Measurements from ENCODE around the gene ODC1. TPM values are rescaled to one million over a fixed set of nuclear protein-coding genes. Genes with fewer than 3 reads are reported as not detected.

The ODC1 gene
- total RNA-seq, 1 donor from 2014 or later: 119 TPM

DNA sequence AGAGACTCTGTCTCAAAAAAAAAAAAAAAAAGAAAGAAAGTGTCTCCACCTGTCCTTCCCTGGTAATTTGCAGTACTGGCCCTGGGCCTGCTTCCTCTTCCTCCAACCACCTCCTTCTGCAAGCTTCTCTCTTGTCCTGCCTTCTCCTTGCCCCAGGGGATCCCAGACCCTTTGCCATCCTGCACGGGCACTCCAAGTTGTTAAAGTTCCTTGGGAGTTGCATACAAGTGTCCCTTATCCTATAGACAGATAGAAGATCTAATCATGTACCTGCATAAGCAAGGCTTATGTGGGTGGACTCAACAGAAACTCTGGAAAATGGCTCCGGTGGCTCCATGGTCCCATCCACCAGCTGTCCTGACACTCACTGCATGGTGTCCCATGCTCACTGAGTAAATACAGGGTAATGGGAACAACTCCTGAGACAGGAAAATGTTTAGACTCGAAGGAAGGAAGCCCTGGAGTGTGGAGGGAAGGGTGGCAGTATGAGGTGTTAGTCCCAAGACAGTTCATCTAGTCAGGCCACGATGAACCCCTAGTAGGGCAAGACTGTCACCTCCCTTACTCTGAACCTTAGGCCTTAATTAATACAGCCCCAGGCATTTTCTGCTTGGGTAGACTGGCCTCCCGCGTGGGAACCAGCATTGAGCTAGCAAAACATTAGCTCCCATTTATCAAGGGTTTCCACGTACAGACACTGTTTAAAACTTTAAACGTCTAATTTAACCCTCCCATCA is 17.1 kb downstream of the ODC1 start:
- no peak overlapping the region for H3K9ac ChIP-seq (ENCODE audit: low read length)
- H3K4me3 ChIP-seq (ENCODE audit: insufficient read depth, low read depth, low read length): no peak overlapping the region
- H2AFZ ChIP-seq (ENCODE audit: low read depth, low read length): no peak overlapping the region
- H3K4me1 Mint-ChIP-seq (ENCODE audit: low read depth, unreplicated experiment): no peaks in the 10 kb centered on the region
- no peaks in the 10 kb centered on the region for H3K36me3 ChIP-seq (ENCODE audit: insufficient read depth, low read length)
- no peak overlapping the region for H3K4me3 Mint-ChIP-seq (ENCODE audit: unreplicated experiment)
- no peaks in the 10 kb centered on the region for H3K79me2 ChIP-seq (ENCODE audit: insufficient read depth, low read length)
- no peak overlapping the region for H3K4me2 ChIP-seq (ENCODE audit: low read length)
- H3K27me3 ChIP-seq (ENCODE audit: insufficient read depth, low read length): no peaks in the 10 kb centered on the region
- no peaks in the 10 kb centered on the region for H4K20me1 ChIP-seq (ENCODE audit: insufficient read depth, low read length)
- no peaks in the 10 kb centered on the region for H3K9me3 ChIP-seq (ENCODE audit: insufficient read depth, low read depth, low read length)
- TF ChIP-seq, protein P1, sequence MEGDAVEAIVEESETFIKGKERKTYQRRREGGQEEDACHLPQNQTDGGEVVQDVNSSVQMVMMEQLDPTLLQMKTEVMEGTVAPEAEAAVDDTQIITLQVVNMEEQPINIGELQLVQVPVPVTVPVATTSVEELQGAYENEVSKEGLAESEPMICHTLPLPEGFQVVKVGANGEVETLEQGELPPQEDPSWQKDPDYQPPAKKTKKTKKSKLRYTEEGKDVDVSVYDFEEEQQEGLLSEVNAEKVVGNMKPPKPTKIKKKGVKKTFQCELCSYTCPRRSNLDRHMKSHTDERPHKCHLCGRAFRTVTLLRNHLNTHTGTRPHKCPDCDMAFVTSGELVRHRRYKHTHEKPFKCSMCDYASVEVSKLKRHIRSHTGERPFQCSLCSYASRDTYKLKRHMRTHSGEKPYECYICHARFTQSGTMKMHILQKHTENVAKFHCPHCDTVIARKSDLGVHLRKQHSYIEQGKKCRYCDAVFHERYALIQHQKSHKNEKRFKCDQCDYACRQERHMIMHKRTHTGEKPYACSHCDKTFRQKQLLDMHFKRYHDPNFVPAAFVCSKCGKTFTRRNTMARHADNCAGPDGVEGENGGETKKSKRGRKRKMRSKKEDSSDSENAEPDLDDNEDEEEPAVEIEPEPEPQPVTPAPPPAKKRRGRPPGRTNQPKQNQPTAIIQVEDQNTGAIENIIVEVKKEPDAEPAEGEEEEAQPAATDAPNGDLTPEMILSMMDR (IDR thresholded peaks at IDR 0.05; ENCODE audit: insufficient read depth, low read depth, low read length): no peak
- TF ChIP-seq EZH2 (IDR thresholded peaks at IDR 0.05; ENCODE audit: insufficient read depth, low read length): no peak
- peaks cover 20% of the 10 kb centered on the region for H3K27me3 Mint-ChIP-seq (ENCODE audit: low read depth, unreplicated experiment)
- no peaks in the 10 kb centered on the region for H3K9me3 Mint-ChIP-seq (ENCODE audit: unreplicated experiment)
- no peak overlapping the region for H3K27ac ChIP-seq (ENCODE audit: low read depth, low read length)
- DNase-seq (ENCODE audit: low read depth) (no peak), FAIRE-seq (no peak)
- H3K27ac Mint-ChIP-seq (ENCODE audit: unreplicated experiment): no peak overlapping the region
- no peaks in the 10 kb centered on the region for H3K36me3 Mint-ChIP-seq (ENCODE audit: low read depth, unreplicated experiment)
- H3K4me1 ChIP-seq (ENCODE audit: insufficient read depth, low read length): no peaks in the 10 kb centered on the region

DNA sequence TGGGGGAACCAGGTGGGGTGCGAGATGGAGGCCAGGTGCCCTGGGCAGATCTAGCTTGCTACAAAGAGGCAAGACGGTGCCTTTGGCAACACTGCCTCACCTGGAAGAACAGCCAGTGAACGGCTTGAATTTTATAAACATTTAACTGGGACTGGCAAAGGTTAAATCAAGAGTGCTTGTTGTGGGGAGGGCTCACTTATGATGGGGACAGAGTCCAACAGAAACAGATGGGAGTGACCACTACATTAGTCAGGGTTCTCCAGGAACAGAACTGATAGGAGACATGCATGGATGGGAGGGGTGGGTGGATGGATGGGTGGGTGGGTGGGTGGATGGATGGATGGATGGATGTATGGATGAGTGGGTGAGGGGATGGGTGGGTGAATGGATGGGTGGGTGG is 19.2 kb downstream of the ODC1 start:
- H3K79me2 ChIP-seq (ENCODE audit: insufficient read depth, low read length): no peaks in the 10 kb centered on the region
- Mint-ChIP-seq H3K9me3 (ENCODE audit: unreplicated experiment) (no peaks in the 10 kb centered on the region), H3K4me3 (ENCODE audit: unreplicated experiment) (no peak overlapping the region), H3K36me3 (ENCODE audit: low read depth, unreplicated experiment) (peaks cover 3% of the 10 kb centered on the region), H3K27me3 (ENCODE audit: low read depth, unreplicated experiment) (peaks cover 17% of the 10 kb centered on the region), H3K4me1 (ENCODE audit: low read depth, unreplicated experiment) (no peaks in the 10 kb centered on the region), H3K27ac (ENCODE audit: unreplicated experiment) (no peak overlapping the region)
- H2AFZ ChIP-seq (ENCODE audit: low read depth, low read length): no peak overlapping the region
- no peak for TF ChIP-seq EZH2 (IDR thresholded peaks at IDR 0.05; ENCODE audit: insufficient read depth, low read length)
- TF ChIP-seq, protein P1 (IDR thresholded peaks at IDR 0.05; ENCODE audit: insufficient read depth, low read depth, low read length): no peak
- no peak overlapping the region for H3K9ac ChIP-seq (ENCODE audit: low read length)
- H3K36me3 ChIP-seq (ENCODE audit: insufficient read depth, low read length): no peaks in the 10 kb centered on the region
- H3K27me3 ChIP-seq (ENCODE audit: insufficient read depth, low read length): no peaks in the 10 kb centered on the region
- DNase-seq (ENCODE audit: low read depth): no peak
- no peak overlapping the region for H3K4me3 ChIP-seq (ENCODE audit: insufficient read depth, low read depth, low read length)
- no peak overlapping the region for H3K27ac ChIP-seq (ENCODE audit: low read depth, low read length)
- peaks cover 11% of the 10 kb centered on the region for H3K4me1 ChIP-seq (ENCODE audit: insufficient read depth, low read length)
- H4K20me1 ChIP-seq (ENCODE audit: insufficient read depth, low read length): no peaks in the 10 kb centered on the region
- H3K4me2 ChIP-seq (ENCODE audit: low read length): no peak overlapping the region
- FAIRE-seq: no peak
- H3K9me3 ChIP-seq (ENCODE audit: insufficient read depth, low read depth, low read length): no peaks in the 10 kb centered on the region

DNA sequence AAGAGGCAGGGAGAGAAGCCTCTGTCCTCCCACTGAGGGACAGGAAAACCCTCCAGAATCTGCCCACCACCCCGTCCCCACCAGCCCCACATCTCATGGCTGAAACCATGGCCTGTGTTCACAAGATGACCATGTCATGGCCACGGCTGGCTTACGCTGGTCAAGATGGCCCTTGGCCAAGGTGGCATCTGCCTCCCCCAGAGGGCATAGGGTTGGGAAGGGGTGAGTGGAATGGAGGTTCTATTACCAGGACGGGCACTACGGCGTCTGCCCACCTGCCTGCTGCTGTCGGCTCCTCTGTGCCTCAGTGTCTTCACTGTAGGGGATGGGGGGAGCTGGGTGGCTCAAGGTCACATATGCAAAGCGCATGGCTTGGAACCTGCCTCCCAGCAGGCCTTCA is 19.8 kb downstream of the ODC1 start:
- Histone ChIP-seq H3K4me2 (ENCODE audit: low read length) (no peak overlapping the region), H3K4me1 (ENCODE audit: insufficient read depth, low read length) (peaks cover 13% of the 10 kb centered on the region), H4K20me1 (ENCODE audit: insufficient read depth, low read length) (no peaks in the 10 kb centered on the region), H3K27me3 (ENCODE audit: insufficient read depth, low read length) (no peaks in the 10 kb centered on the region), H3K4me3 (ENCODE audit: insufficient read depth, low read depth, low read length) (no peak overlapping the region), H3K9me3 (ENCODE audit: insufficient read depth, low read depth, low read length) (no peaks in the 10 kb centered on the region), H3K36me3 (ENCODE audit: insufficient read depth, low read length) (no peaks in the 10 kb centered on the region), H3K9ac (ENCODE audit: low read length) (no peak overlapping the region), H3K79me2 (ENCODE audit: insufficient read depth, low read length) (no peaks in the 10 kb centered on the region), H2AFZ (ENCODE audit: low read depth, low read length) (no peak overlapping the region), H3K27ac (ENCODE audit: low read depth, low read length) (no peak overlapping the region)
- H3K9me3 Mint-ChIP-seq (ENCODE audit: unreplicated experiment): no peaks in the 10 kb centered on the region
- FAIRE-seq (no peak), DNase-seq (ENCODE audit: low read depth) (no peak)
- H3K4me3 Mint-ChIP-seq (ENCODE audit: unreplicated experiment): no peak overlapping the region
- H3K27me3 Mint-ChIP-seq (ENCODE audit: low read depth, unreplicated experiment): peaks cover 17% of the 10 kb centered on the region
- H3K36me3 Mint-ChIP-seq (ENCODE audit: low read depth, unreplicated experiment): peaks cover 3% of the 10 kb centered on the region
- H3K27ac Mint-ChIP-seq (ENCODE audit: unreplicated experiment): no peak overlapping the region
- H3K4me1 Mint-ChIP-seq (ENCODE audit: low read depth, unreplicated experiment): no peaks in the 10 kb centered on the region
- TF ChIP-seq, protein P1 (IDR thresholded peaks at IDR 0.05; ENCODE audit: insufficient read depth, low read depth, low read length): no peak
- no peak for TF ChIP-seq EZH2 (IDR thresholded peaks at IDR 0.05; ENCODE audit: insufficient read depth, low read length)

All from astrocyte (in vitro differentiated cells and primary cell).